ENCODE measurements around the gene SUGT1.

- TF ChIP-seq CTCF (IDR thresholded peaks at IDR 0.05) = no peak
- TF ChIP-seq ZFX (IDR thresholded peaks at IDR 0.05; ENCODE audit: borderline replicate concordance) = no peak
These were observed 10.5 kb upstream of the SUGT1 start, which contains the start of gene HNRNPA1L2 for GRCh38 chr13:52642131-52642530.

Measured in 22Rv1 (cell line).